Lower leg skin (tissue), 3 donors: ENCODE data around the gene ZC3H14.

ENCODE experiments used
- CTCF ChIP-seq, 3 donors: fragments of 450-650 bp; IDR thresholded peaks; one replicate each; pipeline ENCODE4 v1.5.1; 2016; ENCODE audit warnings: antibody characterized with exemption in 3 of 3, mild to moderate bottlenecking in 3 of 3, moderate library complexity in 2 of 3
- POLR2A ChIP-seq, 2 donors: fragments of 450-650 bp; IDR thresholded peaks; one replicate each; pipeline ENCODE4 v1.6.1; 2016 to 2017; ENCODE audit warnings: antibody characterized with exemption in 2 of 2, mild to moderate bottlenecking in 1 of 2, moderate library complexity in 1 of 2

GRCh38 chr14:88597601-88598000, 34.8 kb downstream of the ZC3H14 start:
- TF ChIP-seq CTCF (IDR thresholded peaks at IDR 0.05) (no peak), POLR2A (IDR thresholded peaks at IDR 0.05) (no peak)
